Suprapubic skin (tissue), 4 donors: Measurements from ENCODE around the gene DPP10. TPM values are rescaled to one million over a fixed set of nuclear protein-coding genes. Genes with fewer than 3 reads are reported as not detected.

Source experiments
- DNase-seq, 2 donors: peaks; one replicate each; pipeline ENCODE4 v3.0.0-alpha.2; 2019; ENCODE audit warnings: low spot score in 2 of 2
- H3K27ac ChIP-seq: fragments of 200-600 bp; sonication (generic); one replicate; pipeline ENCODE4 v1.5.1; 2019
- H3K27me3 ChIP-seq: fragments of 200-600 bp; sonication (generic); one replicate; pipeline ENCODE4 v1.5.1; 2019
- H3K36me3 ChIP-seq: fragments of 200-600 bp; sonication (generic); one replicate; pipeline ENCODE4 v1.5.1; 2019
- H3K4me1 ChIP-seq: fragments of 200-600 bp; sonication (generic); one replicate; pipeline ENCODE4 v1.5.1; 2019
- H3K4me3 ChIP-seq: fragments of 200-600 bp; sonication (generic); one replicate; pipeline ENCODE4 v1.5.1; 2019; ENCODE audit warnings: mild to moderate bottlenecking
- H3K9me3 ChIP-seq: fragments of 200-600 bp; sonication (generic); one replicate; pipeline ENCODE4 v1.5.1; 2019
- EP300 ChIP-seq: sonication (generic); formaldehyde crosslinking; IDR thresholded peaks from one replicate; pipeline ENCODE4 v1.6.1; 2017; ENCODE audit warnings: antibody characterized with exemption
- POLR2A ChIP-seq, 2 donors: fragments of 450-650 bp; IDR thresholded peaks; one replicate each; pipeline ENCODE4 v1.6.1; 2017; ENCODE audit warnings: antibody characterized with exemption in 2 of 2, mild to moderate bottlenecking in 2 of 2, moderate library complexity in 2 of 2
- POLR2AphosphoS5 ChIP-seq, 3 donors: sonication (generic); formaldehyde crosslinking; IDR thresholded peaks; one replicate each; pipeline ENCODE4 v1.6.1; 2017; ENCODE audit warnings: antibody characterized with exemption in 3 of 3
- WGBS: methylation state at CpG from one replicate; pipeline ENCODE4 v1.1.5; 2018; 5-methylcytosine and 5-hydroxymethylcytosine counted together
- total RNA-seq, 4 donors: library from RNA; depleted of rRNA; stranded (reverse); fragments of >200 nt; gene quantifications; one replicate each; pipeline ENCODE4 v1.1.0, GENCODE V29; 2016
- TF ChIP-seq, protein P1 (sequence below), 2 donors: fragments of 200-600 bp in 1 of 2; fragments of 450-650 bp in 1 of 2; sonication (generic) in 1 of 2; IDR thresholded peaks; one replicate each; pipeline ENCODE4 v1.5.1; 2016 to 2019; ENCODE audit warnings: antibody characterized with exemption in 2 of 2, mild to moderate bottlenecking in 1 of 2, moderate library complexity in 1 of 2

The DPP10 gene
- total RNA-seq, 4 donors from 2014 or later = 0.68 to 1.4 TPM; not detected in 2

DNA sequence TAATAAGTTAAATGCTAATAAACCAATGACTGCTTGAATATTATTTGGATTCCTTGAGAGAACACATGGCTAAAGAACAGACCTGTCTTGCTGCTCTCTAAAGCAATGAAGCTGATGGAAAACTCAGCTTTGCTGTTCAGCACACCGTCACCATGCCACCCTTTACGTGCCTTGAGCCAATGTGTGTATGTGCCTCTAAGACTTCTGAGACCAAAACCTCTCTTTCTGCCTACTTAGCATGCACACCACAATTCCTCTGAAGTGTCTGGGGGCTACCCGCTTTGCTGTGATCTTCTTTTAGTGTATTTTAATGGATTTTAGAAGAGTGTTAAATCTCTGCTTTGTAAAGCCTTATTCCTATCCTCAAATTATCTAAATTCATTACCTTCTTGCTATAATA lies 345.0 kb downstream of the DPP10 start:
- TF ChIP-seq EP300 (no peak), POLR2A (IDR thresholded peaks at IDR 0.05) (no peak), POLR2AphosphoS5 (IDR thresholded peaks at IDR 0.05) (no peak)
- TF ChIP-seq, protein P1, sequence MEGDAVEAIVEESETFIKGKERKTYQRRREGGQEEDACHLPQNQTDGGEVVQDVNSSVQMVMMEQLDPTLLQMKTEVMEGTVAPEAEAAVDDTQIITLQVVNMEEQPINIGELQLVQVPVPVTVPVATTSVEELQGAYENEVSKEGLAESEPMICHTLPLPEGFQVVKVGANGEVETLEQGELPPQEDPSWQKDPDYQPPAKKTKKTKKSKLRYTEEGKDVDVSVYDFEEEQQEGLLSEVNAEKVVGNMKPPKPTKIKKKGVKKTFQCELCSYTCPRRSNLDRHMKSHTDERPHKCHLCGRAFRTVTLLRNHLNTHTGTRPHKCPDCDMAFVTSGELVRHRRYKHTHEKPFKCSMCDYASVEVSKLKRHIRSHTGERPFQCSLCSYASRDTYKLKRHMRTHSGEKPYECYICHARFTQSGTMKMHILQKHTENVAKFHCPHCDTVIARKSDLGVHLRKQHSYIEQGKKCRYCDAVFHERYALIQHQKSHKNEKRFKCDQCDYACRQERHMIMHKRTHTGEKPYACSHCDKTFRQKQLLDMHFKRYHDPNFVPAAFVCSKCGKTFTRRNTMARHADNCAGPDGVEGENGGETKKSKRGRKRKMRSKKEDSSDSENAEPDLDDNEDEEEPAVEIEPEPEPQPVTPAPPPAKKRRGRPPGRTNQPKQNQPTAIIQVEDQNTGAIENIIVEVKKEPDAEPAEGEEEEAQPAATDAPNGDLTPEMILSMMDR (IDR thresholded peaks at IDR 0.05) = no peak
- DNase-seq = no peak
- Histone ChIP-seq H3K27ac (no peak overlapping the region), H3K36me3 (no peaks in the 10 kb centered on the region), H3K4me1 (no peaks in the 10 kb centered on the region), H3K27me3 (no peaks in the 10 kb centered on the region), H3K9me3 (no peaks in the 10 kb centered on the region), H3K4me3 (no peak overlapping the region)
- 70% methylated on average over 3 of the region's 3 CpGs for WGBS

DNA sequence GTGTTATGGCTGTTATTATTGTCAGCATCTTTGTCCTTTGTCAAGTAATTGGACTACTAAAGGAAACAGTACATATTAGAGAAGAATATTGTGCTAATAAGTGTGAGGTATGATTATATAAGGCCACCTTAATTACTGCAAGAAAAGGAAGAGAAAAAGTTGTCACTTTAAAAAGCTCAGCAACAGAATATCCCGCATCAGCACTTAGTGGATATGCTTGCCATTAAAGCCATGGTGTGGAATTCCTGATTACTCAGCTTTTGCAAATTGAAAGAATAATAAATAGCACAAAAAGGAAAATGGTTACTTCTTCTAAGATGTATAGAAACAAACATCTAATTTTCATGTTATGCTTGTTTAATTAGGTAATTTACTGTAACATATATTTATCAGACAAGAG lies 347.5 kb downstream of the DPP10 start:
- 56% methylated on average over 1 of the region's 1 CpG for WGBS
- Histone ChIP-seq H3K36me3 (no peaks in the 10 kb centered on the region), H3K9me3 (no peaks in the 10 kb centered on the region), H3K4me1 (no peaks in the 10 kb centered on the region), H3K27me3 (no peaks in the 10 kb centered on the region), H3K4me3 (no peak overlapping the region), H3K27ac (no peak overlapping the region)
- DNase-seq = no peak
- TF ChIP-seq POLR2A (IDR thresholded peaks at IDR 0.05) = no peak
- no peak for TF ChIP-seq EP300
- TF ChIP-seq, protein P1 (IDR thresholded peaks at IDR 0.05) = no peak
- no peak for TF ChIP-seq POLR2AphosphoS5 (IDR thresholded peaks at IDR 0.05)

DNA sequence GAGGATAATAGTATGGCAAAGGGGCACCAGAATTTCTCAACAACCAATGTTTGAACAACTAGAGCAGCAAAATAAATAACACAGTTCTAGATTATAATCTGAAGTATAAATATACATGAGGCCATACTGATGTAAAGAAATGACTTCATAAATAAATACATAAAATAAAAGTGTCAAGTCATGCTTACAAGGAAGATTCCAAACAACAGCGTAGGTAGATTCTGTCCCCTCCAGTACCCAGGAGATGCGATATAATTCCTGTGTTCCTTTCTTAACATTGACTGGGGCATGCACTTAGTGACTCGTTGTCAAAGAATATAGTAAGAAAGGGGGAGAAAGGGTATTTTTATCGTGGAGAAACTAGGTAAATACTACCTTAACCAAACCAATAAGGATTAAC lies 355.1 kb downstream of the DPP10 start:
- no peak overlapping the region for H3K27ac ChIP-seq
- 83% methylated on average over 4 of the region's 4 CpGs for WGBS
- no peak for TF ChIP-seq POLR2AphosphoS5 (IDR thresholded peaks at IDR 0.05)
- TF ChIP-seq POLR2A (IDR thresholded peaks at IDR 0.05) = no peak
- no peak for TF ChIP-seq EP300
- TF ChIP-seq, protein P1 (IDR thresholded peaks at IDR 0.05) = no peak

DNA sequence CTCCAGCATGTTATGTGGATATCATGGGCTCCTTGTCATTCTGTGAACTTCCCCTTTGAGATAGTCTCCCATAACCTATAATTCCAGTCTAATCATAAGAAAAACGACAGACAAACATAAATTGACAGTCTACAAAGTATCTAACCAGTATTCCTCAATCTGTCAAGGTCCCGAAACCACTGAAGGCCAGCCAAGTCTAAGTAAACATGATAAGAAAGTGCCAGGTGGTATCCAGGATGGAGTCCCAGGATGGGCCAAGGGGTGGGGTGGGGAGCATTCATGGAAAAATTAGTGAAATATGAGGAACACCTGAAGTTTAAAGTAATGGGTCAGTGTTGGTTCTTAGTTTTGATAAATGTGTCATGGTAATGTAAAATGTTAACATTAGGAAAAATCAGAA lies 355.5 kb downstream of the DPP10 start:
- Histone ChIP-seq H3K9me3 (no peaks in the 10 kb centered on the region), H3K27me3 (no peaks in the 10 kb centered on the region), H3K4me3 (no peak overlapping the region), H3K36me3 (no peaks in the 10 kb centered on the region), H3K27ac (no peak overlapping the region), H3K4me1 (no peaks in the 10 kb centered on the region)
- no peak for TF ChIP-seq POLR2A (IDR thresholded peaks at IDR 0.05)
- TF ChIP-seq, protein P1 (IDR thresholded peaks at IDR 0.05) = no peak
- TF ChIP-seq EP300 = no peak
- no peak for TF ChIP-seq POLR2AphosphoS5 (IDR thresholded peaks at IDR 0.05)
- WGBS = 61% methylated on average over 2 of the region's 2 CpGs
- DNase-seq = no peak

More for the DNA sequence above, 355.1 kb downstream of the DPP10 start:
- Histone ChIP-seq H3K4me3 (no peak overlapping the region), H3K4me1 (no peaks in the 10 kb centered on the region), H3K36me3 (no peaks in the 10 kb centered on the region), H3K27me3 (no peaks in the 10 kb centered on the region), H3K9me3 (no peaks in the 10 kb centered on the region)
- DNase-seq = no peak

DNA sequence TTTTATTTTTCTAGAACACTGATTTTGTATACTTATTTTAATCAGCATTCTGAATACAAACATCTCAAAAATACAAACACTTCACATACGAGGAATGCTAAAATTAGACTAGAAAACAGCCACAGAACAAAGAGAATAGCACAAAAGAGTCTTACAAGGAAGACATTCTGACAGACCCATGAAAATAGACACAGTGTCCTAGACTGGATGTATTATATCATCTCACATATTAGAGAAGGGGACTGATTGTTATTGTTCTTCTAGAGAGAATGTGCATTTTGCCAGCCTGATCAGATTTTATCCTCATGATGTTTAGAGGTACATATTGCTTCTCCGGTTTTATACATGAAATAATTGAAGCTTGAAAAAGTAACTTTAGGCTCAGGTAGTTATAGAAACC lies 357.9 kb downstream of the DPP10 start:
- Histone ChIP-seq H3K27ac (no peak overlapping the region), H3K27me3 (no peaks in the 10 kb centered on the region), H3K36me3 (no peaks in the 10 kb centered on the region), H3K4me3 (no peak overlapping the region), H3K9me3 (no peaks in the 10 kb centered on the region), H3K4me1 (no peaks in the 10 kb centered on the region)
- WGBS = 82% methylated on average over 2 of the region's 2 CpGs
- TF ChIP-seq POLR2AphosphoS5 (IDR thresholded peaks at IDR 0.05) = no peak
- TF ChIP-seq POLR2A (IDR thresholded peaks at IDR 0.05) = no peak
- TF ChIP-seq, protein P1 (IDR thresholded peaks at IDR 0.05) = no peak
- TF ChIP-seq EP300 = no peak
- no peak for DNase-seq
